ENCODE data around the gene ELP2. TPM values are rescaled to one million over a fixed set of nuclear protein-coding genes. Genes with fewer than 3 reads are reported as not detected.

Gene ELP2
- total RNA-seq, 4 donors from 2014 or later: 23.2 to 59.5 (median 49.6) TPM

DNA sequence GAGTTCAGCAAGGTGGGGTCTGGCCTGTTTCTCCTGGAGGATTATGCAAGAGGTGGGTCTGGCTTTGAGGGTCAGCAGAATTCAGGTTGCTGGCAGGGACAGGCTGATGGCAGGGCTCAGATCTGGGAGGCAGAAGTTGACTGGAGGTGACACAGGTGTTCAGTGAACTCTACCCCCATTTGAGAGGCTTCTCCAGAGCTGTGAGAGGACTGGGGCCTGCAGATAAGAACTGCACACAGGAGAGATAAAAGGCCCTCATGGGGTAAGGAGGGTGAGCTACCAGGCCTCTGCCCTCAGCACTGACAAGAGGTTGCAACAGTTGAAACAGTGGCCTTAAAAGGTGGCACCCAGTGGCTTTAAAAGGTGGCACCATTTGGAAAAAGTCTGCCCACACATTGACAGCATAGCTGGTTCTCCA lies 70.7 kb downstream of the ELP2 start:
- no peak for TF ChIP-seq EP300 (IDR thresholded peaks at IDR 0.05; ENCODE audit: low read depth)
- TF ChIP-seq POLR2A (IDR thresholded peaks at IDR 0.05): no peak
- TF ChIP-seq, protein P1, sequence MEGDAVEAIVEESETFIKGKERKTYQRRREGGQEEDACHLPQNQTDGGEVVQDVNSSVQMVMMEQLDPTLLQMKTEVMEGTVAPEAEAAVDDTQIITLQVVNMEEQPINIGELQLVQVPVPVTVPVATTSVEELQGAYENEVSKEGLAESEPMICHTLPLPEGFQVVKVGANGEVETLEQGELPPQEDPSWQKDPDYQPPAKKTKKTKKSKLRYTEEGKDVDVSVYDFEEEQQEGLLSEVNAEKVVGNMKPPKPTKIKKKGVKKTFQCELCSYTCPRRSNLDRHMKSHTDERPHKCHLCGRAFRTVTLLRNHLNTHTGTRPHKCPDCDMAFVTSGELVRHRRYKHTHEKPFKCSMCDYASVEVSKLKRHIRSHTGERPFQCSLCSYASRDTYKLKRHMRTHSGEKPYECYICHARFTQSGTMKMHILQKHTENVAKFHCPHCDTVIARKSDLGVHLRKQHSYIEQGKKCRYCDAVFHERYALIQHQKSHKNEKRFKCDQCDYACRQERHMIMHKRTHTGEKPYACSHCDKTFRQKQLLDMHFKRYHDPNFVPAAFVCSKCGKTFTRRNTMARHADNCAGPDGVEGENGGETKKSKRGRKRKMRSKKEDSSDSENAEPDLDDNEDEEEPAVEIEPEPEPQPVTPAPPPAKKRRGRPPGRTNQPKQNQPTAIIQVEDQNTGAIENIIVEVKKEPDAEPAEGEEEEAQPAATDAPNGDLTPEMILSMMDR (IDR thresholded peaks at IDR 0.05): no peak
- TF ChIP-seq POLR2AphosphoS5 (IDR thresholded peaks at IDR 0.05): no peak
- no peaks in the 10 kb centered on the region for H3K4me1 ChIP-seq
- H3K9me3 ChIP-seq: no peaks in the 10 kb centered on the region
- H3K4me3 ChIP-seq: no peak overlapping the region
- no peak overlapping the region for H3K27ac ChIP-seq
- no peaks in the 10 kb centered on the region for H3K27me3 ChIP-seq
- DNase-seq: no peak
- H3K36me3 ChIP-seq: no peaks in the 10 kb centered on the region
- in situ Hi-C loops (cut with MboI; ENCODE audit: low pct_ligation_motif_present in 1 of 4, low pct_unique_long_range_greater_than_20kb in 1 of 4, low sequenced_read_pairs in 3 of 4): no loop called here
- intact Hi-C loops (cut with DNase I; ENCODE audit: low total_unique reads): no loop called here

DNA sequence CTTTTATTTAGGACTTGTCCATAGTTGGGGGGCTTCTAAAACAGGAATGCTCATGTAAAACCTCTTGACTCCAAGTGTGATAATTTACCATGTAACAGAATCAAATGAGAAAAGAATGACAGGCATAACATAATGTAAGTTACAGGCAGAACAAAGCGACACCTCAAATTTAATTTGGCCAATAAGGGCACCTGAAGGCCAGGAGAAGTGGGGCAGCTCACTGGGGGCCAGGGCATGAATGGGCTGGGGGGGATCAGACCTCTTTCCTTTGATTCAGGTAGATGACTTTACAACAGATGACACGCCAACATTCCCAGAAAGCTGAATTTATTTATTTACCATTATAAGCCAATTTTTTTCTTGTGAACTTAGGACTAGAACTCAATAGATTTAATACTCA lies 72.1 kb downstream of the ELP2 start:
- Histone ChIP-seq H3K36me3 (no peaks in the 10 kb centered on the region), H3K9me3 (no peaks in the 10 kb centered on the region), H3K27ac (no peak overlapping the region), H3K27me3 (no peaks in the 10 kb centered on the region), H3K4me3 (no peak overlapping the region), H3K4me1 (no peaks in the 10 kb centered on the region)
- TF ChIP-seq POLR2AphosphoS5 (IDR thresholded peaks at IDR 0.05) (no peak), POLR2A (IDR thresholded peaks at IDR 0.05) (no peak), EP300 (IDR thresholded peaks at IDR 0.05; ENCODE audit: low read depth) (no peak)
- TF ChIP-seq, protein P1 (IDR thresholded peaks at IDR 0.05): no peak
- no peak for DNase-seq
- WGBS, 2 donors (ENCODE audit: low coverage in 1 of 2): 92 to 96% methylated on average over 2 of the region's 2 CpGs
- in situ Hi-C loops (cut with MboI; ENCODE audit: low pct_ligation_motif_present in 1 of 4, low pct_unique_long_range_greater_than_20kb in 1 of 4, low sequenced_read_pairs in 3 of 4) (no loop called here), intact Hi-C loops (cut with DNase I; ENCODE audit: low total_unique reads) (no loop called here)

DNA sequence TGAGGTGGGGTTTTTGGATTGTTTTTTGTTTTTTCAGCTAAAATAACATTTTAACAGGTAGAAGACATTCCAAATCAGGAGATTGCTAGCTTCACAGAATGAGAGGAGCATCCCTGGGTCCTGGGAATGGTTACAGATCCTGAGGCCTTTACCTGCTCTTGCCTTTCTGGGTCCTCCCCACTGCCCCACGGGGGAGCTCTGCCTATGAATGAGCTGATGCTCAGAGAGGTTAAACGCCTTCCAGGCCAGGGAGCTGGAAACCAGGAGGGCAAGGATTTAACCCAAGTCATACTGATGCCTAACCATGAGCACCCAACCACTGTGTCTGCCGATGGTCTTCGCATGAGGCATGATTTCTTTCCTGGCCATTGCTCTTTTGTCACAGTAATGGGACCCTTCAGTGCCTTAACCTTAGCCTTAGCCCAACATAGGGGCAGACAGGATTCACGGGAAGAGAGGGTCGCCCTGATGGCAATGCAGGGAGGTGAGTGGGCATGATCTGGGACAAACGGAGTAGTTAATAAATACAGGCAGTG lies 73.7 kb downstream of the ELP2 start:
- no peaks in the 10 kb centered on the region for H3K36me3 ChIP-seq
- intact Hi-C loops (cut with DNase I; ENCODE audit: low total_unique reads) (no loop called here), in situ Hi-C loops (cut with MboI; ENCODE audit: low pct_ligation_motif_present in 1 of 4, low pct_unique_long_range_greater_than_20kb in 1 of 4, low sequenced_read_pairs in 3 of 4) (no loop called here)
- H3K9me3 ChIP-seq: peaks cover 0 to 4% of the 10 kb centered on the region in 2 donors
- H3K27ac ChIP-seq: no peak overlapping the region
- H3K4me3 ChIP-seq: no peak overlapping the region
- no peaks in the 10 kb centered on the region for H3K4me1 ChIP-seq
- WGBS, 2 donors (ENCODE audit: low coverage in 1 of 2): 78 to 93% methylated on average over 2 to 7 of the region's 7 CpGs
- no peak for TF ChIP-seq POLR2AphosphoS5 (IDR thresholded peaks at IDR 0.05)
- no peak for TF ChIP-seq EP300 (IDR thresholded peaks at IDR 0.05; ENCODE audit: low read depth)
- no peak for TF ChIP-seq POLR2A (IDR thresholded peaks at IDR 0.05)
- TF ChIP-seq, protein P1 (IDR thresholded peaks at IDR 0.05): no peak
- no peak for DNase-seq
- H3K27me3 ChIP-seq: no peaks in the 10 kb centered on the region

DNA sequence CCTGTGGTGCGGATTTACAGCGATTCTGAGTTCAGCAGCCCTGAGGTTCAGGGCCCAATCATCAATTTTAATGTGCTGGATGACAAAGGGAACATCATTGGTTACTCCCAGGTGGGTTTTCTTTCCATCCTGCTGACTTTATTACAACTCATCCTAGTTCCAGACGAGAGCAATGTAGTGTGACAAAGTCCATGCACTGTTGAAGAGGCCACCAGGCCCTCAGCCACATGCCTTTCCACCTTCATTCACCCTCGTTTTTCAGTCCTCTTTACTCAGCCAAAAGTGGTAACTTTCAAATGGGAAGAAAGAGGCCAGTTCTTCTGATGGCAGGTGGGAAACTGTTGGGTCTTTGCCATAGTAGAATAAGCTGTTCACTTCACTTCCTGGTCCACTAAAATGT lies 75.5 kb downstream of the ELP2 start:
- TF ChIP-seq EP300 (IDR thresholded peaks at IDR 0.05; ENCODE audit: low read depth) (no peak), POLR2A (IDR thresholded peaks at IDR 0.05) (no peak), POLR2AphosphoS5 (IDR thresholded peaks at IDR 0.05) (no peak)
- TF ChIP-seq, protein P1 (IDR thresholded peaks at IDR 0.05): no peak
- Histone ChIP-seq H3K4me3 (no peak overlapping the region), H3K27ac (no peak overlapping the region), H3K9me3 (peaks cover 0 to 4% of the 10 kb centered on the region in 2 donors), H3K4me1 (no peaks in the 10 kb centered on the region), H3K27me3 (no peaks in the 10 kb centered on the region), H3K36me3 (no peaks in the 10 kb centered on the region)
- intact Hi-C loops (cut with DNase I; ENCODE audit: low total_unique reads) (no loop called here), in situ Hi-C loops (cut with MboI; ENCODE audit: low pct_ligation_motif_present in 1 of 4, low pct_unique_long_range_greater_than_20kb in 1 of 4, low sequenced_read_pairs in 3 of 4) (no loop called here)
- 80 to 94% methylated on average over 3 to 4 of the region's 4 CpGs for WGBS, 2 donors (ENCODE audit: low coverage in 1 of 2)
- DNase-seq: no peak
